CD8-positive, alpha-beta memory T cell (primary cell): ENCODE results near the gene CD163. TPM values are rescaled to one million over a fixed set of nuclear protein-coding genes. Genes with fewer than 3 reads are reported as not detected.
"Not testable (repeated sequence)": the region's sequence is repeated elsewhere in the genome, so short reads cannot be mapped to it uniquely, and the experiment has no call there.

Experiments
- CTCF ChIA-PET: fragments of 350-600 bp; sonication (Branson Sonifier 250); formaldehyde crosslinking; loops from one replicate; lab custom pipeline; 2021; ENCODE audit warnings: antibody characterized with exemption; lab: Charles Lee
- POLR2A ChIA-PET: fragments of 350-600 bp; sonication (Branson Sonifier 250); formaldehyde crosslinking; loops from one replicate; lab custom pipeline; 2021; ENCODE audit warnings: antibody characterized with exemption; lab: Charles Lee
- DNase-seq, 5 donors: peaks; one replicate each; pipeline versions ENCODE4 v3.0.0 to v3.0.0-alpha.2; 2020 to 2022; ENCODE audit warnings: mixed read lengths in 1 of 5
- H3K27ac ChIP-seq: one replicate; pipeline ENCODE4 v1.7.0; 2013; ENCODE audit warnings: low read depth, mild to moderate bottlenecking, low read length, moderate library complexity
- H3K27me3 ChIP-seq: 2 replicates; pipeline ENCODE4 v1.7.0; 2013; ENCODE audit warnings: low read length, mild to moderate bottlenecking; ENCODE audit not compliant: insufficient read depth, poor library complexity, severe bottlenecking
- H3K36me3 ChIP-seq: 2 replicates; pipeline ENCODE4 v1.7.0; 2013; ENCODE audit warnings: mild to moderate bottlenecking, low read length, moderate library complexity; ENCODE audit not compliant: insufficient read depth
- H3K4me1 ChIP-seq: 2 replicates; pipeline ENCODE4 v1.7.0; 2013; ENCODE audit warnings: mild to moderate bottlenecking, low read length, moderate library complexity; ENCODE audit not compliant: insufficient read depth
- H3K4me3 ChIP-seq: 2 replicates; pipeline ENCODE4 v1.7.0; 2013; ENCODE audit warnings: mild to moderate bottlenecking, low read length
- H3K9me3 ChIP-seq: 2 replicates; pipeline ENCODE4 v1.7.0; 2013; ENCODE audit warnings: mild to moderate bottlenecking, low read length
- H3K27ac Mint-ChIP-seq, 8 donors: one replicate each; pipeline ENCODE4 v1.8.0; 2020 to 2021; ENCODE audit warnings: mixed read lengths in 8 of 8, mild to moderate bottlenecking in 6 of 8, inconsistent platforms in 3 of 8, moderate library complexity in 3 of 8
- H3K27me3 Mint-ChIP-seq, 2 donors: one replicate each; pipeline ENCODE4 v1.8.0; 2020 to 2021; ENCODE audit warnings: mixed read lengths in 2 of 2, mild to moderate bottlenecking in 1 of 2, moderate library complexity in 1 of 2
- H3K36me3 Mint-ChIP-seq, 3 donors: one replicate each; pipeline ENCODE4 v1.8.0; 2020 to 2021; ENCODE audit warnings: mixed read lengths in 3 of 3, inconsistent platforms in 1 of 3, mild to moderate bottlenecking in 1 of 3
- H3K4me1 Mint-ChIP-seq, 3 donors: one replicate each; pipeline ENCODE4 v1.8.0; 2020 to 2021; ENCODE audit warnings: mixed read lengths in 3 of 3, inconsistent platforms in 1 of 3, mild to moderate bottlenecking in 1 of 3
- H3K4me3 Mint-ChIP-seq, 7 donors: one replicate each; pipeline ENCODE4 v1.8.0; 2020 to 2021; ENCODE audit warnings: mixed read lengths in 7 of 7, mild to moderate bottlenecking in 6 of 7, moderate library complexity in 4 of 7, inconsistent platforms in 2 of 7
- H3K9me3 Mint-ChIP-seq, 5 donors: one replicate each; pipeline ENCODE4 v1.8.0; 2020 to 2022; ENCODE audit warnings: mixed read lengths in 5 of 5, mild to moderate bottlenecking in 3 of 5, moderate library complexity in 2 of 5, inconsistent platforms in 1 of 5
- polyA plus RNA-seq: library from polyadenylated mRNA; unstranded; fragments of 300-500 nt; fragmentation: Illumina TruSeq; gene quantifications from one replicate; pipeline ENCODE4 v1.2.3, GENCODE V29; 2021
- total RNA-seq, 2 experiments: library from RNA; stranded (reverse); gene quantifications; one replicate each; pipeline ENCODE4 v1.2.3, GENCODE V29; 2021

The CD163 gene
- total RNA-seq, result 1 to 10 TPM; 3.0 to 5.6 TPM
- not detected for polyA plus RNA-seq

GRCh38 chr12:7503686-7504415 lies at the start of gene CD163:
Gene CD163 (minus strand): TSS chr12:7503777. CDS start chr12:7503690, 87 bp downstream.
- Histone ChIP-seq H3K36me3 (no peaks in the 10 kb centered on the region), H3K4me3 (no peak within 1 kb of the TSS), H3K27me3 (no peaks in the 10 kb centered on the region), H3K9me3 (no peaks in the 10 kb centered on the region), H3K4me1 (no peaks in the 10 kb centered on the region), H3K27ac (no peak within 1 kb of the TSS)
- peaks cover 5 to 35% of the 10 kb centered on the region in 2 donors for H3K27me3 Mint-ChIP-seq
- no peak for DNase-seq
- peaks cover 0 to 6% (median under 1%) of the 10 kb centered on the region in 5 donors for H3K9me3 Mint-ChIP-seq
- no peaks in the 10 kb centered on the region for H3K4me1 Mint-ChIP-seq
- ChIA-PET POLR2A (no interaction called here), CTCF (no interaction called here)
- H3K27ac Mint-ChIP-seq, result no peak within 1 kb of the TSS
- no peaks in the 10 kb centered on the region for H3K36me3 Mint-ChIP-seq
- H3K4me3 Mint-ChIP-seq, result no peak within 1 kb of the TSS

- Histone ChIP-seq H3K36me3 (no peaks in the 10 kb centered on the region), H3K27ac (no peak overlapping the region), H3K4me3 (no peak overlapping the region), H3K9me3 (no peaks in the 10 kb centered on the region), H3K27me3 (no peaks in the 10 kb centered on the region), H3K4me1 (no peaks in the 10 kb centered on the region)
- Mint-ChIP-seq H3K9me3 (peaks cover 0 to 5% (median 0%) of the 10 kb centered on the region in 5 donors), H3K27me3 (peaks cover 29 to 68% of the 10 kb centered on the region in 2 donors), H3K4me3 (no peak overlapping the region), H3K27ac (no peak overlapping the region), H3K36me3 (peaks cover 0 to 6% (median 0%) of the 10 kb centered on the region in 3 donors), H3K4me1 (no peaks in the 10 kb centered on the region)
- POLR2A ChIA-PET, result no interaction called here
- no peak for DNase-seq
- CTCF ChIA-PET, result interaction anchor here (0.6 kb wide), 1 partner anchor 266 kb away, joined by 4 read pairs; no protein-coding TSS in a partner anchor
Measured at GRCh38 chr12:7542813-7543212, 39.2 kb upstream of the CD163 start.

- H3K9me3 ChIP-seq, result no peaks in the 10 kb centered on the region
- CTCF ChIA-PET, result no interaction called here
- no peaks in the 10 kb centered on the region for H3K4me1 Mint-ChIP-seq
Measured at GRCh38 chr12:7542046-7542445, 38.5 kb upstream of the CD163 start.

GRCh38 chr12:7514416-7514815 lies 10.8 kb upstream of the CD163 start:
- H3K27me3 Mint-ChIP-seq, result peaks cover 13 to 34% of the 10 kb centered on the region in 2 donors
- peaks cover 0 to 2% (median 0%) of the 10 kb centered on the region in 5 donors for H3K9me3 Mint-ChIP-seq
- no peaks in the 10 kb centered on the region for H3K27me3 ChIP-seq
- no peak overlapping the region for H3K4me3 Mint-ChIP-seq
- no peak overlapping the region for H3K4me3 ChIP-seq
- H3K4me1 ChIP-seq, result no peaks in the 10 kb centered on the region
- ChIA-PET POLR2A (no interaction called here), CTCF (no interaction called here)
- no peaks in the 10 kb centered on the region for H3K9me3 ChIP-seq
- no peaks in the 10 kb centered on the region for H3K36me3 ChIP-seq
- no peaks in the 10 kb centered on the region for H3K4me1 Mint-ChIP-seq
- H3K27ac Mint-ChIP-seq, result no peak overlapping the region
- H3K36me3 Mint-ChIP-seq, result no peaks in the 10 kb centered on the region
- DNase-seq, result no peak
- no peak overlapping the region for H3K27ac ChIP-seq

More at GRCh38 chr12:7542046-7542445, 38.5 kb upstream of the CD163 start:
- no peak overlapping the region for H3K4me3 ChIP-seq
- H3K4me1 ChIP-seq, result no peaks in the 10 kb centered on the region
- no peaks in the 10 kb centered on the region for H3K27me3 ChIP-seq
- H3K27ac ChIP-seq, result no peak overlapping the region
- Mint-ChIP-seq H3K27ac (no peak overlapping the region), H3K9me3 (peaks cover 0 to 8% (median 0%) of the 10 kb centered on the region in 5 donors), H3K27me3 (peaks cover 26 to 67% of the 10 kb centered on the region in 2 donors), H3K36me3 (peaks cover 0 to 6% (median 0%) of the 10 kb centered on the region in 3 donors), H3K4me3 (no peak overlapping the region)
- POLR2A ChIA-PET, result no interaction called here
- DNase-seq, result no peak
- H3K36me3 ChIP-seq, result no peaks in the 10 kb centered on the region

DNA sequence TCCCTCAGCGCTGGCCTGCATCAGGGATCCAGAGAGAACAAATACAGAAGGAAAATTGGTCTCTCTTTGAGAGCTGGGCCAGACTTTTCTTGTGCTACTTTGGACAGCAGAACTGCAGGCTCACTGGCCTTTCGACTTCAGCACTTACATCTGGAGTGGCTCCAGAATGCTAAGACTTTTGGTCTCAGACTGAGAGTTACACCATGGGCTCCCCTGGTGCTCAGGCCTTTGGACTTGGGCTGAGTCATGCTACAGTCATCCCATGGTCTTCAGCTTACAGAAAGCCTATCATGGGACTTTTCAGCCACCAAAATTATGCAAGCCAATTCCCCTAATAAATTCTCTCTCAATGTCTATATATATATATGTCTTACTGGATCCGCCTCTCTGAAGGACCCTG lies 9.0 kb upstream of the CD163 start:
- ChIA-PET CTCF (no interaction called here), POLR2A (no interaction called here)
- no peaks in the 10 kb centered on the region for H3K4me1 ChIP-seq
- no peaks in the 10 kb centered on the region for H3K4me1 Mint-ChIP-seq
- DNase-seq, result no peak
- H3K9me3 Mint-ChIP-seq, result peaks cover 0 to 7% (median 2%) of the 10 kb centered on the region in 5 donors
- H3K4me3 ChIP-seq, result no peak overlapping the region
- no peak overlapping the region for H3K4me3 Mint-ChIP-seq
- no peaks in the 10 kb centered on the region for H3K27me3 ChIP-seq
- peaks cover 17 to 48% of the 10 kb centered on the region in 2 donors for H3K27me3 Mint-ChIP-seq
- no peaks in the 10 kb centered on the region for H3K9me3 ChIP-seq
- H3K36me3 Mint-ChIP-seq, result no peaks in the 10 kb centered on the region
- H3K36me3 ChIP-seq, result no peaks in the 10 kb centered on the region
- H3K27ac Mint-ChIP-seq, result no peak overlapping the region
- H3K27ac ChIP-seq, result no peak overlapping the region

- H3K27ac Mint-ChIP-seq, POLR2A ChIA-PET, H3K36me3 ChIP-seq, H3K4me3 ChIP-seq, DNase-seq, H3K4me3 Mint-ChIP-seq, H3K27me3 ChIP-seq, H3K9me3 Mint-ChIP-seq, CTCF ChIA-PET, H3K27ac ChIP-seq, H3K4me1 Mint-ChIP-seq, H3K36me3 Mint-ChIP-seq, H3K9me3 ChIP-seq, H3K4me1 ChIP-seq: not testable (repeated sequence)
- H3K27me3 Mint-ChIP-seq, result peaks cover 14 to 42% of the 10 kb centered on the region in 2 donors
Measured at GRCh38 chr12:7509793-7510470, 6.4 kb upstream of the CD163 start.

GRCh38 chr12:7502612-7503011 lies 965 bp downstream of the CD163 start:
- Mint-ChIP-seq H3K4me3 (no peak overlapping the region), H3K9me3 (peaks cover 0 to 2% (median 0%) of the 10 kb centered on the region in 5 donors), H3K36me3 (no peaks in the 10 kb centered on the region), H3K27ac (no peak overlapping the region), H3K4me1 (no peaks in the 10 kb centered on the region), H3K27me3 (peaks cover 13 to 37% of the 10 kb centered on the region in 2 donors)
- DNase-seq, result no peak
- Histone ChIP-seq H3K27ac (no peak overlapping the region), H3K4me1 (no peaks in the 10 kb centered on the region), H3K36me3 (no peaks in the 10 kb centered on the region), H3K27me3 (no peaks in the 10 kb centered on the region), H3K4me3 (no peak overlapping the region), H3K9me3 (no peaks in the 10 kb centered on the region)
- ChIA-PET CTCF (no interaction called here), POLR2A (no interaction called here)

DNA sequence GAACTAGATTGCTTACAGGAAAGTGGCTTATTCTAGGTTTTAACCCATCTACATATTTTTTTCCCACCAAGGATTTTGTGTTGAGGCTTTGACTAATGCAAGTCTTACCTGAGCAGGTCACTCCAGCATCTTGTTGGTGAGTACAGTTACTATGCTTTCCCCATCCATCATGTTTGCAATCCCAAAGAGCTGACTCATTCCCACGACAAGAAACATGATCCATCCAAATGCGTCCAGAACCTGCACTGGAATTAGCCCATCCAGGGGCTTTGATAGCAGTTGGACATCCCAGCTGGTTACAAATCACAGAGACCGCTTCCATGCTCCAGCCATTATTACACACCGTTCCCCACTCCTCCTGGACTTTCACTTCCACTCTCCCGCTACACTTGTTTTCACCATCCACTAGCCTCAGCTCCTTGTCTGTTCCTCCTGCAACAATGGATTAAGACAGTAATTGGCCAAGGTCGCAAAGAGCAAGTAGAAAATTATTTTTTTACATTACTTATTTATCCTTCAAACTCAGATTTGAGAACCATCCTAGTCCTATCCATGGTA lies 2.5 kb downstream of the CD163 start:
- Mint-ChIP-seq H3K36me3 (no peaks in the 10 kb centered on the region), H3K27me3 (peaks cover 22 to 47% of the 10 kb centered on the region in 2 donors), H3K27ac (peak overlapping the region in 1 of 8 donors; percentile 26), H3K9me3 (no peaks in the 10 kb centered on the region), H3K4me1 (no peaks in the 10 kb centered on the region), H3K4me3 (no peak overlapping the region)
- Histone ChIP-seq H3K9me3 (no peaks in the 10 kb centered on the region), H3K4me1 (no peaks in the 10 kb centered on the region), H3K36me3 (no peaks in the 10 kb centered on the region), H3K27ac (no peak overlapping the region), H3K27me3 (no peaks in the 10 kb centered on the region), H3K4me3 (no peak overlapping the region)
- CTCF ChIA-PET, result interaction anchor here (0.6 kb wide), 1 partner anchor 165 kb away, joined by 3 read pairs; the partner anchor contains the start of gene APOBEC1
- POLR2A ChIA-PET, result no interaction called here
- DNase-seq, result no peak
